ENCODE data around the gene WASHC2C.
"Not testable (repeated sequence)": the region's sequence is repeated elsewhere in the genome, so short reads cannot be mapped to it uniquely, and the experiment has no call there.

WASHC2C gene

DNA sequence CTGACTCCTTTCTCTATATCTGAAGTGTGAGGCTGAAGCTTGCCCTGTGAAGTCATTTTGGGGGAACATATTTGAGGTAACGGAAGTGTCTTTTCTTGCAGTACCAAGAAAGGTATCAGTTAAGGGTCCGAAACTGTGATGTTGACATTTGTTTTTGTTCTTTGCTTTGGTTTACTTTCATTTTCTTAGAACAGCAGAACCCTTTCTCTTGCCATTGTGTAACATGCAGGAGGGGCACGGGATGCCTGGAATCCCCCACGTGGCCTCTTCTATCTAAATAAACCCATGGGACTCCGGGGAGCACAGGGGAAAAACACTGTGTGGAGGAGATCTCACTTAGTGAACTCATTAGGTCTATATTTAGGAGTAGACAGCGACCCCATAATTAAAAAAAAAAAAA, 34.6 kb downstream of the WASHC2C start:
- in situ Hi-C loops (cut with MboI; ENCODE audit: low sequenced_read_pairs) = not testable (repeated sequence)

DNA sequence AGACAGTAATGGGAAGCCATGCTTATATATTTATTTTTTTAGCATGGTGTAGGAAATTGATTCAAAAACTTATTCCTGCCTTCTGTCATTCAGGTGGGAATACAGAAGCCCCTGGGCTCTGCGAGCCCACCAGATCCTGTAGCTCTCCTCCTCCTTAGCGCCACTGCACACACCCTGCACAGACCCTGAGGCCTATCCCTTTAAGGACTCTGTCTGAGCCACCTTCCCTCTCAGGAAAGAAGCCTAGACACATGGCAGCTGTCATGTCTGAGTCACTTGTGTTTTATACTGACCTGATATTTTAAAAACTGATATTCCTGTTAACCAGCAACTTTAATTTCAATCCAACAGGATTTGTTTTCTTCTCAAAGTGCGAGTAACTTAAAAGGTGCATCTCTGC, 36.0 kb downstream of the WASHC2C start:
- in situ Hi-C loops (cut with MboI; ENCODE audit: low sequenced_read_pairs) = not testable (repeated sequence)

DNA sequence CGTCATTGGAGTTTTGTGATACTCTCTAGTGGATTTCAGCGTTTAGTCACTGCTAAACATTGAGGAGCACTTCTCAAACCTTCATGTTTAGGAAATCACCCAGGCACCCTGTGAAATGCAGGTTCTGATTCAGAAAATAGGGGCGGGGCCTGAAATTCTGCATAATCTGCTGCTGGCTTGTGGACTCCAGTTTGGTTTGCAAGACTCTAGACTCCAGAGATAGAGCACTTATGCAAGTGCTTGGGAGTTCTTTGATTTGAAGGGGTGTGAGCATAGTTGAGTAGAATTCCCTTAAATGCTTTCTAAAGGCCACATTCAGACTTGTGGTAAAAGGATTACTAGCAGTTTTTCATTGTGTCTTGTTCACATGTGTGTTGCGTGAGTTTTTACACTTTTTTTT, 41.3 kb downstream of the WASHC2C start:
- in situ Hi-C loops (cut with MboI; ENCODE audit: low sequenced_read_pairs) = not testable (repeated sequence)

DNA sequence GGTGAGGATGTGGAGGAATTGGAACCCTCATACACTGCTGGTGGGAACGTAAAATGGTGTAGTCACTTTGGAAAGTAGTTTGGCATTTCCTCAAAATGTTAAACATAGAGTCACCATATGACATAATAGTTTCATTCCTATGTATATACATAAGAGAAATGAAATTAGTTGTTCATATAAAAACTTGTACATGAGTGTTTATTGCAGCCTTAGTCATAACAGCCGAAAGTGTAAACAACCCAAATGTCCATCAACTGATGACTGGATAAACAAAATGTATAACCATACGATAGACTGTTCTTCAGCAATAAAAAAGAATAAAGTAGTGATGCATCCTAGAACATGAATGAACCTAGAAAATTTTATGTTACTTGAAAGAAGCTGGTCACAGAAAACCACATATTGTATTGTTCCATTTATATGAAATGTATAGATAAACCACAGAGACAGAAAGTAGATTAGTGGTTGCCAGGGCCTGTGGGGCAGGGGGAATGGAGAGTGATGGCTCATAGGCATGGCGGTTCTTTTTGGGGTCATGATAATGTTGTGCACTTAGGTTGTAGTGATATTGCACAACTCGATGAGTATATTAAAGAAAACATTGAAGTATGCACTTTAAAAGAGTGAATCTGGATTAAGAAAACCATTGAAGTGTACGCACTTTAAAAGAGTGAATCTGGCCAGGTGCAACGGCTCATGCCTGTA, 44.8 kb downstream of the WASHC2C start:
- in situ Hi-C loops (cut with MboI; ENCODE audit: low sequenced_read_pairs) = not testable (repeated sequence)

DNA sequence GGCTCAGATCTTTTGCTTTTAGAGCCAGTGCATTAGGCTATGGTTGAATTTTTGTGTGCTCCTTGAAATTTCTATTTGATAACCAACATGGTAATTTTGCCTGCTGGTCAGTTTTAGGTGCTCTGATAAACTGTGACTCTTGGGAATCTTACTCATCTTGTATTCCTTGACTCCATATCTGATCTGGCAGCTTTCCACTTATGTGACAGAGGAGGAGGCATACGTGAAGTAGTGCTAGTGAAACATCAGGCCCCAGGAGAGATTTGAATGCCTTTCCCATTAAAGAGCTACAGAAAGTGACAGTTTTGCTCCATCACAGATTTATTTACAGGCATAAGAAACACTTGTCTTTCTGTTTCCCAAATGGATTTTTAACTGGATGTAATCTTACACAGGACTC, 59.2 kb downstream of the WASHC2C start:
- in situ Hi-C loops (cut with MboI; ENCODE audit: low sequenced_read_pairs) = not testable (repeated sequence)

DNA sequence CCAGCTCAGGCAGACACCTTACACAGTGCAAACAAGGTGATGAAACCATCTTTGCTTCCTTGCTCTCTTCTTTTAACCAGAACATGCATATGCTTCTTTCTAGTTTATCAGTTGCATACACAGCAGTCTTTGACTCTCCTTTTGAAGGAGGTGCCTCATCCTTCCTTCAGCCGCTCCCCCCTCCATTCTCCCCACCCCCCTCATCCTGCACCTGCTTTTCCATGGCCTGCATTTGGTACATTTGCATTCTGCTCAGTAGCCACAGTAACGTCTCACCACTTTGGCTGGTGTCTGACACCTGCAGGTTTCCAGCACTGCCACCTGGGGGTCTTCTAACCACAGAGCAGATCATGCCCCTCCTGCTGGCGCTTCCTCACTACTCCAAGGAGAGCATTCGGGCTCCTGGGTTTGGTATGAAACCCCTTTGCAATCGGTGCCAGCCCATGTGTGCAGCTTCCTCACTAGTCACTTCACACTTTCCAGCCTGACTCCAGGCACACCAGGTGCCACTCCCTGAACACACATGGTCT, 60.2 kb downstream of the WASHC2C start:
- in situ Hi-C loops (cut with MboI; ENCODE audit: low sequenced_read_pairs) = not testable (repeated sequence)

DNA sequence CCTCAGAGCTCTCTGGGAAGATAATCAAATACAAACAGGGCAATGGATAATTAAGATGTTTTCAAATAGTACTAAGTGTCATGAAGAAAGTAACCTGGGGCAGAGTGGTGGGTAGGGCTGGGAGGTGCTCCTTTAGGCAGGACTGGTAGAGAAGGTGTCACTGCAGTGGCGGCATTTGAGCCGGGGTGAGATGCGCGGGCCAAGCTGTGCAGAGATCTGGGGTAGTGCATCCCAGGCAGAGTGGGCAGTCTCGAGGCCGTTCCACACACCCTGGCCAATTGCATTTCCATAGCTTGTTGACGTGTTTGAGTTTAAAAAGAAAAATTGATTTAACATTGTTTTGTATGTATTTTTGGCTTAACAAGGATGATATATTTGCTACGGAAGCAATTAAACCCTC, 62.9 kb downstream of the WASHC2C start:
- in situ Hi-C loops (cut with MboI; ENCODE audit: low sequenced_read_pairs) = not testable (repeated sequence)

DNA sequence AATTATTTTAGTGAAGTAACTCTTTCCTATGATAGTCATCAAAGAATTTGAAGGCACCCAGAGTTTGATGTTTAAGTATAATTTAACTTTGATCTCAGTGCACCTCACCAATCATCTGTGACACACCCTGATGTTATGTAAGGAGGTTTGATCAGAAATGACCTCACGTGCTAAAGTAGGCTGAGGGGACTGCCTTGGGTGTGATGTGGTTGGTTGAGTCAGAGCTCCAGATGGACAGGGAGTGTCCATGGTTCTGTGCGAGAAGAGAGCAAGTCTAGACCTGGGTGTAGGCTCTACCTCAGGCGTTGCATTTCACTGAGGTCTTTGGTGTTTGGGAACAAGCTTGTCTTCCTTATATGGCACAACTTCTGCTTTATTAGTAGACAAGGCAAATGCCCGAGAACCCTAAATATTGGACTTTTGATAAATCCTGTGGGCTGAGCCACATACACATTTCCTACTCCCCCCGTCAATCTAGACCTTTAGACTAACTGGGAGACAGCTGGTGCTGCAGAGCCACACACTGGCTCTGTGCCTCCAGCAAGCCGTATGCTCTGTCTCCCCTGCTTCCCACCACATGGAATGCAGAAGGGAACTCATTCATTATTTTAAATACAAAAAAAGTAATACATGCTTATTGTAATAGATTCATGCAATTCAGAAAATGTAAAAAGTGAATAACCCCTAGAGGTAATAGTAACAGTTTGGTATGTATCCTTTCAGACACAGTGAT, 63.8 kb downstream of the WASHC2C start:
- in situ Hi-C loops (cut with MboI; ENCODE audit: low sequenced_read_pairs) = not testable (repeated sequence)

DNA sequence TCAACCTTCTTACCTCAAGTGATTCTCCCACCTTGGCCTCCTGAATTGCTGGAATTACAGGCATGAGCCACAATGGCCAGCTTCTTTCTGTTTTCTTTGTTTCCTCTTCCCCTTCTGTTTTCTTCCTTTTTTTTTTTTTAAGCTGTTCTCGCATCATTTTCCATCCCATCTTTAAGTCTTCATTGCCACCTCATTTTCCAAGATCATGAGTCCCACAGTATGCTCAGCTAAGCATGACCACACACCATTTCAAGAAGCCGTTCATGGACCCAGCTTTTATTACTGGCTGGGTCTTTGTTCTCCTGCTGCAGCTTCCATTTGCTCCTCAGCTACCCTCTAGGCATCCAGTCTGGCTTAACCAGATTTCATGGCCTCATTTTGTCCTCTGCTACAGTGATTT, 67.7 kb downstream of the WASHC2C start:
- in situ Hi-C loops (cut with MboI; ENCODE audit: low sequenced_read_pairs) = not testable (repeated sequence)

DNA sequence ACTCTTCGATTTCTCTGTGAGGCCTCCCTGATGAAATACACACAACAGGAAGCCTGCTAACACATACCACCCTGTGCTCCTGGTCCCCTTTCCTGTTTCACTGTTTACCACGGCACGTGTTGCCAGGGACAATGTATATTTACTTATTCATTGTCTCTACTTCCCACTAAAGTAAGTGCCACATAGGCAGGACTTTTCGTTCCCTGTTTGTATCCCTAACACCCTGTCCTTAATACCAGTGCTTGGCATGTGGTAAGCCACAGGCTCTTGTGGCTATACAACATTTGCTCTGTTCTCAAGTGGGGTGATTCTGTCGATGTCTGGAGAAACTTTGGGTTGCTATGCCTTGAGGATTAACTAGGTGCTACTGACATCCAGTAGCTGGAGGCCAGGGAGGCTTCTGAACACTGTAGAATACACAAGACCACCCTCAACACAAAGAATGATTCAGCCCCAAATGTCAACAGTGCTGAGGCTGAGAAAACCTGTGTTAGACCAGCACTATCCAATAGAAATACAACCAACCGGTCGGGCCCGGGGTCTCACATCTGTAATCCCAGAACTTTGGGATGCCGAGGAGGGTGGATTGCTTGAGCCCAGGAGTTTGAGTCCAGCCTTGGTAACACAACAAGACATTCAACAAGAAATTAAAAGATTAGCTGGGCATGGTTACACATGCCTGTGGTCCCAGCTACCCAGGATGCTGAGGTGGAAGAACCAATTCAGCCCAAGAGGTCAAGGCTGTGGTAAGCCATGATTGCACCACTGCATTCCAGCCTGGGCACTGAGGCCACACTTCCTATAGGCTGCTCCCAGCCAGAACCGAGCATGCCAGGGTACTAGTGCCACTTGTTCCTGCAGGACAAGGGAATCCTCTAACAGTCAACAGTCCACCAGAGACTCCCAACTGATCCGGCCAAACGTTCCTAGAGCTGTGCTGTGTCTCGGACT, 76.3 kb downstream of the WASHC2C start:
- in situ Hi-C loops (cut with MboI; ENCODE audit: low sequenced_read_pairs) = not testable (repeated sequence)

DNA sequence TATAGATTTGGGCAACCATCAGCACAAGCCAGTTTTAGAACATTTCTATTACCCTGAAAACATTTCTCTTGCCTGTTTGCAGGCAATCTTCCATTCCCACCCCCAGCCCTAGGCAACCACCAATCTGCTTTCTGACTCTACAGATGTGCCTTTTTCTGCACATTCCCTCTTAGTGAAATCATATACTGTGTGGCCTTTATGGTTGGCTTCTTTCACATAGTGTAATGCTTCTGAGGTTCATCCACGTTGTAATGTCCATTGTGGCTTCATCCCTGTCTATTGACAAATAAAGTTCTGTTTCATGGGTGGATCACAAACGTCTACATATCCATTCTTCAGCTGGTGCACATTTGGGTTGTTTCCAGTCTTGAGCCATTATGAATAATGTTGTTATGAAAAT, 77.9 kb downstream of the WASHC2C start:
- in situ Hi-C loops (cut with MboI; ENCODE audit: low sequenced_read_pairs) = not testable (repeated sequence)

DNA sequence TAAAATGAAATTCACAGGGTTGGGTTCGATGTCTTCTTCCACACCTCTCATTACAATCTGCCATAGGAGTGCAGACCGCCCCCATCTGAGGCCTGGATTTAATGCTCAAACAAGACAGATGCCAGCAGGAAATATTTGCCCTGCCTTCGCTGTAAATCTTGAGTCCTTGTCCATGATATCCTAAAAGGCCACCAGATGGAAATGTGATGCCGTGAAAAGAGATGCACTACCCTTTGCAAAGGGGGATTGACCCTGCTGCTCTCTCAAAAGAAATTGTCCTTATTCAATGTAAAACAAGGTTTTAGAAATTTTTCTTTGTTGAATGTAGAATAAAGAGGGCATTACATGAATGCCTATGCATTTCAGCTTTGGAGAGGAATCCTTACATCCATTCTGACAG, 82.8 kb downstream of the WASHC2C start:
- in situ Hi-C loops (cut with MboI; ENCODE audit: low sequenced_read_pairs) = no loop called here

DNA sequence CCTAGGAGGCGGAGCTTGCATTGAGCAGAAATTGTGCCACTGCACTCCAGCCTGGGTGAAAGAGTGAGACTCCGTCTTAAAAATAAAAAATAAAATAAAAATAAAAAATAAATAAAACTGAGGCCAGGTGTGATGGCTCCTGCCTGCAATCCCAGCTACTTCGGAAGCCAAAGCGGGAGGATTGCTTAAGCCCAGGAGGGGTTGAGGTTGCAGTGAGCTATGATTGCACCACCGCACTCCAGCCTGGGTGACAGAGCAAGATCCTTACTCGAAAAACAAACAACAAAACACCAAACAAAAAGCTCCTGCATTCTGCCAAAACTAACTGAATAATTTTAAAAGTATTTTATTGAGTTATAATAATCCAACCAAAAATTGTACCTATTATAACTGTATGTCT, 84.0 kb downstream of the WASHC2C start:
- in situ Hi-C loops (cut with MboI; ENCODE audit: low sequenced_read_pairs) = no loop called here

DNA sequence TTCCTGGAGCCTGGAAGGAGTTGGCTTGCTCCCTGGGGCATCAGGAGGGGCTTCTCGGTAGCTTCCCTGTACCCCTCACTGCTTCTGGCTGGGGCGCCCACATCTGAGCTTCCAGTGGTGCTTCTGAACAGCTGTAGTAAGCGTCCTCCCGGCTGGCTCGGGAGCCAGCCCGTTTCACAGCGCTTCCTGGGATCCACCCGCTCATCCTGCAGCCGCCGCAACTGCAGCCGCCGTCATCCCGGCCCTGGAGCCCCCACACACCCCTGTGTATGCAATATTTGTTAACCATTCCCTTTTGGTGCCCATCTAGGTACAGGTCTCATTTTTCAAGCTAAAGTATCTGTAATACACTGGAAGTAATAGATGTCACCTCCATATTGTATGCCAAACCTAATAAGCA, 85.9 kb downstream of the WASHC2C start:
- in situ Hi-C loops (cut with MboI; ENCODE audit: low sequenced_read_pairs) = not testable (repeated sequence)

DNA sequence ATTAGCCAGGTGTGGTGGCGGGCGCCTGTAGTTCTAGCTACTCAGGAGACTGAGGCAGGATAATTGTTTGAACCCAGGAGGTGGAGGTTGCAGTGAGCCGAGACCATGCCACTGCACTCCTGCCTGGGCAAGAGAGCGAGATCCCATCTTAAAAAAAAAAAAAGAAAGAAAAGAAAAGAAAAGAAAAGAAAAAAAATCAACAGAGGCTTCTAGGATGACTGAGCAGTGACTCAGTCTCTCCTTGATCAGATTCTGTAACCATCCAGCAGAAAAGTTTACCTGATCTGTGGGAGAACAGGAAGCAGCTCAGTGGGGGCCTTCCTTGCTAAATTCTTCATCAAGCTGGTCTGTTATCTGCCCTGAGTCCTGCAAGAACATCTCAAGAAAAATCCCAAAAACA, 87.1 kb downstream of the WASHC2C start:
- in situ Hi-C loops (cut with MboI; ENCODE audit: low sequenced_read_pairs) = not testable (repeated sequence)

DNA sequence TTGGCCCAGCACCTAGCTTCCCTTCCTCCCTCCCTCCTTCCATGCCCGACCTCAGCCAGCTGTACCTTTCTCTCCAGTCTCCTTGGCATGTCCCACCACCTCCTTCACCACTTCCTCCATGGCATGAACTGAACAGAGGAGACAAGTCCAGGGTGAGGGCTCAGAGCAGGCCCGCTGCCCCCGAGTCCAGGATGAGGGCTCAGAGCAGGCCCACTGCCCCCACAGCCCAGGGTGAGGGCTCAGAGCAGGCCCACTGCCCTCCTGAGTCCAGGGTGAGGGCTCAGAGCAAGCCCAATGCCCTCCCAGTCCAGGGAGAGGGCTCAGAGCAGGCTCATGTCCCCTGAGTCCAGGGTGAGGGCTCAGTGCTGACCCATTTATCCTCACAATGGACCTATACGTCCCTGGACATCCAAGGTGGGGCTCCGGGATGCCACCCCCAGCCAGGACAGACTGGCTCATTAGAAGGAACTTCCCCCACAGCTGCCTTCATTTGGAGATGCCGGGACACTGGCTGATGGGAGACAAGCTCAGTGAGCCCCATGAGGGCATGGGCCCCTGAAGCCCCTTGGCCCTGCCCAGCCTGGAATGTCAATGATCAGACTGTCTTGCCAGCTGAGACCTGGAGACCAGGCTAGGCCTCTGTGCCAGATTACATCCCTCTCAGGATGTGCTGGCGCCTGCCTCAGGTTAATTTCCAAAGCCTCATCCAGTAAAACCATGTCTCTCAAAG, 90.2 kb downstream of the WASHC2C start:
- in situ Hi-C loops (cut with MboI; ENCODE audit: low sequenced_read_pairs) = no loop called here

DNA sequence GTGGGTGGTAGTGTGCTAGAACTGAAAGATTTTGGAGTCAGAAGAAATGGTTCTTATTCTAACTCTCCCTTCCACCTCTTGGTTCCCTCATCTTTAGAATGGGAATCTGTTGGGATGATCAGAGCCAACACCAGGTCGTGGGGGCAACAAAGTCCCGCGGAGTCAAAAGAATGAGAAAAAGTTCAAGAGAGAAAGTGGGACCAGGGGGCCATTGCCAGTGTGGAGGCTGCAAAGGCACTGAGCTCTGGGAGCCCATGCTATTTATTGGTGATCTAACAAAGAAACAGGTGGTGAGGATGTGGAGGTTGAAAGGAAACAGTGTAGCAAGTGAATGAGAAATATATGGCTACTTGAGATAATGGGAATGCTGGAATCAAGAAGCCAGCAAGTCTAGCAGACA, 90.8 kb downstream of the WASHC2C start:
- in situ Hi-C loops (cut with MboI; ENCODE audit: low sequenced_read_pairs) = no loop called here

DNA sequence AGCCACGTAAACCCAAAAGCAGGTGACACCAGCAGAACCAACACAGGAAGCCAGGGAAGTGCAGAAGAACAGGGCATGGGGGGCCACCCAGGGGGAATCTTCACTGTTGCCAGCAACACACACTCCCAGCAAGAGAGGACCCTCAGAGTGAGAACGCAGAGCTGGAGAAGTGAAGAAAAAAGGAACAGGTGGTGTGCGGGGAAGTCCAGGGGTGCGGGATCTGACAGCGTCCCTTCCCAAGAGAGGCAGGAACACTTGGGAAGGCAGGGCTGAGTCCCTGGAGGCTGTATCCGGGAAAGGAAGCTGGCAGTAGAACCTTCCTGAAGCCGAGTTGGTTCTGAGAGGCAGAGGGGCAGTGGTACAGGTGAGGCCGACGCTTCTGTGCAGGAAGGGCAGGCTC, 92.5 kb downstream of the WASHC2C start:
- in situ Hi-C loops (cut with MboI; ENCODE audit: low sequenced_read_pairs) = no loop called here

DNA sequence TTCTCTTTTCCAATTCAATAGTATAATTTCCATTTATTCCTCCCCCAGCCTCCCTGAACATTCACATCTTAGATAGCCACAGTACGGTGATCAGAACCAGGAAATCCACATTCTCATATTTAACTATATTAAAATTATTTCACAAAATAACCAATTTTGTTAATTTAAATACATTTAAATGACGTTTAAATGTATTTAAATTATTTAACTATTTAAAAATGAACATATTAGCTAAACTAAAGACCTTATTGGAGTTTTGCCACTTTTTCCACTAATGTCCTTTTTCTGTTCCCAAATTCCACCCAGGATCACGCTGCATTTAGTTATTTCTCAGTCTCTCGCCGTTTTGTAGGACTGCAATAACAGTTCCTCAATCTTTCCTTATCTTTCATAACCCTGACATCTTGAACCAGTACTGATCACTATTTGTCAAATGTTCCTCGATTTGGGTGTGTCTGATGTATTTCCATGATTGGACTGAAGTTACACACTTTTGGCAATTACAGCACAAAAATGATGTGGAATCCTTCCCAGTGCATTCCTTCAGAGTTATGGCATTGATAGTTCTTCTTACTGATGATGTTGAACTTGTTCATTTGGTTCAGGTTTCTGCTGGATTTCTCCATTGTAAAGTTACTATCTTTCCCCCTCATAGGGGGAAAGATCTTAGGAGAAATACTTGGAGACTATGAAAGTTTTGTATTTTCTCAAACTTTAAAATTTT, 93.2 kb downstream of the WASHC2C start:
- in situ Hi-C loops (cut with MboI; ENCODE audit: low sequenced_read_pairs) = not testable (repeated sequence)

DNA sequence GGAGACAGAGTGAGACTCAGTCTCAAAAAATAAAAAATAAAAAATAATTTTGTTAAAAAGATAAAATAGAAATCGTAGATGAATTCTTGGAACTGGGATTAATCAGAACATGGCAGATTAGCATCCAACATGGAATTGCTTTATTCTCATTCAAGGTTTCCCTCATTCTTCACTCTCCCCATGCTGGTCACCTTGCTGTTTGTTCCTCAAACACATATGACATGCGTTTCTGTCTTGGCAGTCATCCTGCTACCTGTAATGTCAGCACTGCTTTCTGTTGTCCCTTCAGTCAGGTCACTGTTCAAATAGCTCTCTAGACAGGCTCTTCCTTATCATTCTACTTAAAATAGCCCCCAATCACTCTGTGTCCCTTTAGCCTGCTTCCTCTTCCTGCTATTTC, 95.9 kb downstream of the WASHC2C start:
- in situ Hi-C loops (cut with MboI; ENCODE audit: low sequenced_read_pairs) = not testable (repeated sequence)
